HCT116 (cell line): ENCODE results near the gene AARSD1. TPM values are rescaled to one million over a fixed set of nuclear protein-coding genes. Genes with fewer than 3 reads are reported as not detected.
"Not testable (repeated sequence)": the region's sequence is repeated elsewhere in the genome, so short reads cannot be mapped to it uniquely, and the experiment has no call there.

Experiments
- ATAC-seq: fragments of 200-7000 bp; cut with Tn5 transposase; 2 replicates; pipeline ENCODE4 v1.9.1; 2020; ENCODE audit warnings: mild to moderate bottlenecking, moderate library complexity
- BruUV-seq: library from RNA; stranded (reverse); fragments of 400-500 nt; replicated peaks from 2 replicates; lab custom pipeline; 2021; lab: Mats Ljungman, UMichigan
- CTCF ChIA-PET: fragments of 300-600 bp; sonication (Branson Sonifier 250); formaldehyde crosslinking; loops from one replicate; lab custom pipeline; 2021; ENCODE audit warnings: antibody characterized with exemption; lab: Charles Lee
- POLR2A ChIA-PET: fragments of 300-600, 350-600 bp; sonication (Branson Sonifier 250); formaldehyde crosslinking; loops from one replicate; lab custom pipeline; 2021; ENCODE audit warnings: antibody characterized with exemption; lab: Charles Lee
- RAD21 ChIA-PET, 2 experiments: fragments of 300-600 bp; sonication (Branson Sonifier 250); formaldehyde crosslinking; loops; one replicate each; lab custom pipeline; 2023; ENCODE audit warnings: low total read pairs in 2 of 2; ENCODE audit not compliant: uncharacterized antibody in 2 of 2, unreplicated experiment in 2 of 2, low non-redundant PET in 1 of 2; lab: Charles Lee
- DNase-seq: peaks from one replicate; pipeline ENCODE4 v3.0.0-alpha.2; 2010; ENCODE audit warnings: low read depth, low spot score
- H2AFZ ChIP-seq: fragments of 200-600 bp; shearing (Covaris generic), sonication (generic); 2 replicates; pipeline ENCODE4 v1.6.1; 2017; ENCODE audit warnings: low read depth, mixed run types, mixed read lengths, antibody characterized with exemption, low read length; ENCODE audit not compliant: poor library complexity, severe bottlenecking
- H3K27ac ChIP-seq: 2 replicates; pipeline ENCODE4 v1.5.1; 2012; ENCODE audit warnings: low read depth, low read length
- H3K27me3 ChIP-seq: fragments of 200-600 bp; sonication (generic); 2 replicates; pipeline ENCODE4 v1.6.1; 2016; ENCODE audit warnings: mixed run types, low read length, mixed read lengths; ENCODE audit not compliant: insufficient read depth
- H3K36me3 ChIP-seq, 2 experiments: fragments of 200-500 bp in 1 of 2; fragments of 200-600 bp in 1 of 2; sonication (Bioruptor generic) in 1 of 2; sonication (generic) in 1 of 2; 2 replicates each; pipeline versions ENCODE4 v1.5.1 to v1.6.1; 2014 to 2016; ENCODE audit warnings: low read length in 2 of 2, inconsistent platforms in 1 of 2, mixed read lengths in 1 of 2, mixed run types in 1 of 2; ENCODE audit not compliant: insufficient read depth in 2 of 2, control insufficient read depth in 1 of 2
- H3K4me1 ChIP-seq, 2 experiments: fragments of 200-600 bp in 1 of 2; sonication (generic) in 1 of 2; 2 replicates each; pipeline versions ENCODE4 v1.5.1 to v1.6.1; 2012 to 2017; ENCODE audit warnings: low read length in 2 of 2, inconsistent platforms in 1 of 2, mild to moderate bottlenecking in 1 of 2, mixed read lengths in 1 of 2, mixed run types in 1 of 2, moderate library complexity in 1 of 2; ENCODE audit not compliant: insufficient read depth in 2 of 2, control insufficient read depth in 1 of 2
- H3K4me2 ChIP-seq: fragments of 200-600 bp; sonication (generic); 2 replicates; pipeline ENCODE4 v1.6.1; 2017; ENCODE audit warnings: mixed run types, low read length, mixed read lengths
- H3K4me3 ChIP-seq, 2 experiments: fragments of 200-600 bp in 1 of 2; sonication (generic) in 1 of 2; replicated peaks in 1 of 2; 2 replicates each; pipeline ENCODE4 v1.5.1; 2011 to 2016; ENCODE audit warnings: low read length in 2 of 2, control low read depth in 1 of 2, low read depth in 1 of 2, mild to moderate bottlenecking in 1 of 2, mixed read lengths in 1 of 2, mixed run types in 1 of 2
- H3K79me2 ChIP-seq: fragments of 200-600 bp; sonication (generic); 2 replicates; pipeline ENCODE4 v1.6.1; 2017; ENCODE audit warnings: mild to moderate bottlenecking, mixed run types, low read length, moderate library complexity, mixed read lengths; ENCODE audit not compliant: insufficient read depth
- H3K9ac ChIP-seq: fragments of 200-600 bp; sonication (generic); 2 replicates; pipeline ENCODE4 v1.6.1; 2016; ENCODE audit warnings: low read length, mixed read lengths
- H3K9me2 ChIP-seq: fragments of 200-600 bp; sonication (generic), shearing (Covaris generic); 2 replicates; pipeline ENCODE4 v1.6.1; 2017; ENCODE audit warnings: mixed run types, mild to moderate bottlenecking, moderate library complexity; ENCODE audit not compliant: insufficient read depth
- H3K9me3 ChIP-seq, 2 experiments: fragments of 200-500 bp in 1 of 2; fragments of 200-600 bp in 1 of 2; sonication (Bioruptor generic) in 1 of 2; sonication (generic) in 1 of 2; 2 replicates each; pipeline ENCODE4 v1.6.1; 2014 to 2017; ENCODE audit warnings: low read length in 2 of 2, mixed read lengths in 2 of 2, inconsistent platforms in 1 of 2, low read depth in 1 of 2, mild to moderate bottlenecking in 1 of 2, mixed run types in 1 of 2, moderate library complexity in 1 of 2; ENCODE audit not compliant: control insufficient read depth in 1 of 2, insufficient read depth in 1 of 2
- H4K20me1 ChIP-seq: fragments of 200-600 bp; sonication (generic), shearing (Covaris generic); 2 replicates; pipeline ENCODE4 v1.6.1; 2017; ENCODE audit warnings: mixed run types, mild to moderate bottlenecking, moderate library complexity; ENCODE audit not compliant: insufficient read depth
- CEBPB ChIP-seq: IDR thresholded peaks from 2 replicates; pipeline ENCODE4 v1.6.1; 2012; ENCODE audit warnings: low read depth
- ELF1 ChIP-seq: IDR thresholded peaks from 2 replicates; pipeline ENCODE4 v1.6.1; 2012; ENCODE audit warnings: low read depth, borderline replicate concordance
- EZH2phosphoT487 ChIP-seq: fragments of 200-600 bp; IDR thresholded peaks from 2 replicates; pipeline ENCODE4 v1.6.1; 2018; ENCODE audit warnings: antibody characterized with exemption, borderline replicate concordance
- POLR2AphosphoS5 ChIP-seq: IDR thresholded peaks from 2 replicates; pipeline ENCODE4 v1.6.1; 2011; ENCODE audit warnings: mild to moderate bottlenecking, low read depth, low read length, moderate library complexity
- RAD21 ChIP-seq: IDR thresholded peaks from 2 replicates; pipeline ENCODE4 v1.6.1; 2012; ENCODE audit warnings: low read depth, mild to moderate bottlenecking
- SIN3A ChIP-seq: IDR thresholded peaks from 2 replicates; pipeline ENCODE4 v1.6.1; 2012; ENCODE audit warnings: low read depth
- SP1 ChIP-seq: IDR thresholded peaks from 2 replicates; pipeline ENCODE4 v1.6.1; 2012; ENCODE audit warnings: low read depth
- SRF ChIP-seq: IDR thresholded peaks from 2 replicates; pipeline ENCODE4 v1.6.1; 2012; ENCODE audit warnings: low read depth
- YY1 ChIP-seq: IDR thresholded peaks from 2 replicates; pipeline ENCODE4 v1.6.1; 2011; ENCODE audit warnings: low read length, low read depth, moderate library complexity, mild to moderate bottlenecking; ENCODE audit not compliant: insufficient replicate concordance; ENCODE audit errors: extremely low read depth
- ZFX ChIP-seq: fragments of 450-650 bp; IDR thresholded peaks from 2 replicates; pipeline ENCODE4 v1.6.1; 2017
- intact Hi-C: fragments of 100-400 bp; cut with micrococcal nuclease; formaldehyde crosslinking; loops from 2 replicates; pipeline ENCODE4 v1.10.0; 2022
- total RNA-seq: library from RNA; stranded (reverse); gene quantifications from one replicate; pipeline ENCODE4 v1.2.1, GENCODE V29; 2021; ENCODE audit not compliant: unreplicated experiment
- TF ChIP-seq, protein P1 (sequence below): IDR thresholded peaks from 2 replicates; pipeline ENCODE4 v1.6.1; 2012; ENCODE audit warnings: low read depth
- TF ChIP-seq, protein P2 (sequence below): IDR thresholded peaks from 2 replicates; pipeline ENCODE4 v1.6.1; 2011; ENCODE audit warnings: mild to moderate bottlenecking, low read length, moderate library complexity; ENCODE audit not compliant: insufficient replicate concordance; ENCODE audit errors: extremely low read depth

Gene AARSD1
- total RNA-seq, 1 experiment from 2014 or later: 65.9 TPM

DNA sequence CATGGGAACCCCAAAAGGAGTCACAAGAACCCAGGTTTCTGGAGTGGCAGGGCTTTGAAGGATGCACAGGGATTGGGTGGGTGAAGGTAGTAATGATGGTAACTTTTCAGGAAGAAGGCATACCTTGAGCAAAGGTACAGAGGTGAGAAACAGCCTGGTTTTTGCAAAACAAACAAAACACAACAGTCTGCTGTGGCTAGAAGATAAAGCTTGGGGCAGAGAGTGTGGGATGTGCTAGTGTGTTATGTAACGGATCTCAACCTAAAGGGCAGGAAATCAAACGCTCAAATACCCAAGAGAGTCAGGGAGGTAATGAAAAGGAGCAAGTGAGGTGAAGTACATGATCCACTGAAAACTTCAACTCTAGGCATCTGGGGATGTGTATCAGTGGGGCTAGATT, 11.0 kb upstream of the AARSD1 start:
- H3K4me1 ChIP-seq: peaks cover 13 to 18% of the 10 kb centered on the region in 2 experiments
- H3K9me3 ChIP-seq: no peaks in the 10 kb centered on the region
- ChIA-PET RAD21 (no interaction called here), CTCF (no interaction called here), POLR2A (interaction anchor here (1.2 kb wide), 1 partner anchor 23 kb away, joined by 3 read pairs; no protein-coding TSS in a partner anchor)
- no peaks in the 10 kb centered on the region for H3K36me3 ChIP-seq
- no peak overlapping the region for H3K27ac ChIP-seq
- TF ChIP-seq ZFX (no peak), SIN3A (no peak), YY1 (no peak), POLR2AphosphoS5 (no peak), SRF (no peak), CEBPB (no peak), SP1 (no peak), EZH2phosphoT487 (no peak), ELF1 (no peak), RAD21 (no peak)
- TF ChIP-seq, protein P1, sequence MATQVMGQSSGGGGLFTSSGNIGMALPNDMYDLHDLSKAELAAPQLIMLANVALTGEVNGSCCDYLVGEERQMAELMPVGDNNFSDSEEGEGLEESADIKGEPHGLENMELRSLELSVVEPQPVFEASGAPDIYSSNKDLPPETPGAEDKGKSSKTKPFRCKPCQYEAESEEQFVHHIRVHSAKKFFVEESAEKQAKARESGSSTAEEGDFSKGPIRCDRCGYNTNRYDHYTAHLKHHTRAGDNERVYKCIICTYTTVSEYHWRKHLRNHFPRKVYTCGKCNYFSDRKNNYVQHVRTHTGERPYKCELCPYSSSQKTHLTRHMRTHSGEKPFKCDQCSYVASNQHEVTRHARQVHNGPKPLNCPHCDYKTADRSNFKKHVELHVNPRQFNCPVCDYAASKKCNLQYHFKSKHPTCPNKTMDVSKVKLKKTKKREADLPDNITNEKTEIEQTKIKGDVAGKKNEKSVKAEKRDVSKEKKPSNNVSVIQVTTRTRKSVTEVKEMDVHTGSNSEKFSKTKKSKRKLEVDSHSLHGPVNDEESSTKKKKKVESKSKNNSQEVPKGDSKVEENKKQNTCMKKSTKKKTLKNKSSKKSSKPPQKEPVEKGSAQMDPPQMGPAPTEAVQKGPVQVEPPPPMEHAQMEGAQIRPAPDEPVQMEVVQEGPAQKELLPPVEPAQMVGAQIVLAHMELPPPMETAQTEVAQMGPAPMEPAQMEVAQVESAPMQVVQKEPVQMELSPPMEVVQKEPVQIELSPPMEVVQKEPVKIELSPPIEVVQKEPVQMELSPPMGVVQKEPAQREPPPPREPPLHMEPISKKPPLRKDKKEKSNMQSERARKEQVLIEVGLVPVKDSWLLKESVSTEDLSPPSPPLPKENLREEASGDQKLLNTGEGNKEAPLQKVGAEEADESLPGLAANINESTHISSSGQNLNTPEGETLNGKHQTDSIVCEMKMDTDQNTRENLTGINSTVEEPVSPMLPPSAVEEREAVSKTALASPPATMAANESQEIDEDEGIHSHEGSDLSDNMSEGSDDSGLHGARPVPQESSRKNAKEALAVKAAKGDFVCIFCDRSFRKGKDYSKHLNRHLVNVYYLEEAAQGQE: no peak
- TF ChIP-seq, protein P2, sequence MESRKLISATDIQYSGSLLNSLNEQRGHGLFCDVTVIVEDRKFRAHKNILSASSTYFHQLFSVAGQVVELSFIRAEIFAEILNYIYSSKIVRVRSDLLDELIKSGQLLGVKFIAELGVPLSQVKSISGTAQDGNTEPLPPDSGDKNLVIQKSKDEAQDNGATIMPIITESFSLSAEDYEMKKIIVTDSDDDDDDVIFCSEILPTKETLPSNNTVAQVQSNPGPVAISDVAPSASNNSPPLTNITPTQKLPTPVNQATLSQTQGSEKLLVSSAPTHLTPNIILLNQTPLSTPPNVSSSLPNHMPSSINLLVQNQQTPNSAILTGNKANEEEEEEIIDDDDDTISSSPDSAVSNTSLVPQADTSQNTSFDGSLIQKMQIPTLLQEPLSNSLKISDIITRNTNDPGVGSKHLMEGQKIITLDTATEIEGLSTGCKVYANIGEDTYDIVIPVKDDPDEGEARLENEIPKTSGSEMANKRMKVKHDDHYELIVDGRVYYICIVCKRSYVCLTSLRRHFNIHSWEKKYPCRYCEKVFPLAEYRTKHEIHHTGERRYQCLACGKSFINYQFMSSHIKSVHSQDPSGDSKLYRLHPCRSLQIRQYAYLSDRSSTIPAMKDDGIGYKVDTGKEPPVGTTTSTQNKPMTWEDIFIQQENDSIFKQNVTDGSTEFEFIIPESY: no peak
- no peaks in the 10 kb centered on the region for H3K27me3 ChIP-seq
- no peak overlapping the region for H3K4me3 ChIP-seq
- H2AFZ ChIP-seq: no peak overlapping the region
- H4K20me1 ChIP-seq: no peaks in the 10 kb centered on the region
- ATAC-seq: no peak
- H3K9ac ChIP-seq: no peak overlapping the region
- DNase-seq: no peak
- H3K9me2 ChIP-seq: no peaks in the 10 kb centered on the region
- intact Hi-C loops: no loop called here
- no peaks in the 10 kb centered on the region for H3K79me2 ChIP-seq
- no peak overlapping the region for H3K4me2 ChIP-seq
- no TSS peak for BruUV-seq

DNA sequence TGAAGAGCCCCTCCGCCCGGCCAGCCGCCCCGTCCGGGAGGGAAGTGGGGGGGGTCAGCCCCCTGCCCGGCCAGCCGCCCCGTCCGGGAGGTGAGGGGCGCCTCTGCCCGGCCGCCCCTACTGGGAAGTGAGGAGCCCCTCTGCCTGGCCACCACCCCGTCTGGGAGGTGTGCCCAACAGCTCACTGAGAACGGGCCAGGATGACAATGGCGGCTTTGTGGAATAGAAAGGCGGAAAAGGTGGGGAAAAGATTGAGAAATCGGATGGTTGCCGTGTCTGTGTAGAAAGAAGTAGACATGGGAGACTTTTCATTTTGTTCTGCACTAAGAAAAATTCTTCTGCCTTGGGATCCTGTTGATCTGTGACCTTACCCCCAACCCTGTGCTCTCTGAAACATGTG, 9.1 kb upstream of the AARSD1 start:
- RAD21 ChIA-PET, H2AFZ ChIP-seq, H3K79me2 ChIP-seq, H3K9me3 ChIP-seq, intact Hi-C loops, H3K4me3 ChIP-seq, H3K27ac ChIP-seq, DNase-seq, H4K20me1 ChIP-seq, H3K27me3 ChIP-seq, H3K9ac ChIP-seq, H3K4me2 ChIP-seq, H3K4me1 ChIP-seq, ATAC-seq, H3K36me3 ChIP-seq, POLR2A ChIA-PET, CTCF ChIA-PET, BruUV-seq, H3K9me2 ChIP-seq: not testable (repeated sequence)
